ENCODE results near the gene ERO1A. TPM values are rescaled to one million over a fixed set of nuclear protein-coding genes. Genes with fewer than 3 reads are reported as not detected.

ERO1A gene
- total and polyA plus RNA-seq, 4 donors: 16.5 to 42.3 (median 20.0) TPM

- no peak for TF ChIP-seq GABPA (IDR thresholded peaks at IDR 0.05 in 1 of 2, conservative IDR thresholded peaks at IDR 0.05 in 1 of 2)
These were observed 20.8 kb upstream of the ERO1A start (continued) for GRCh38 chr14:52716155-52716554.

- no peak overlapping the region for H3K9ac ChIP-seq (ENCODE audit: low read depth in 1 of 2, low read length in 2 of 2)
- H3K4me3 ChIP-seq (ENCODE audit: low read depth in 1 of 3, low read length in 3 of 3): no peak overlapping the region
- 78% methylated on average over 1 of the region's 1 CpG for WGBS
- no peak overlapping the region for H3K27ac ChIP-seq (ENCODE audit: low read depth in 1 of 2, low read length in 2 of 2)
- peaks cover 5 to 66% (median 48%) of the 10 kb centered on the region in 4 donors for H3K36me3 ChIP-seq (ENCODE audit: control insufficient read depth in 4 of 4, insufficient read depth in 3 of 4, low read depth in 1 of 4, low read length in 3 of 4)
- DNase-seq (ENCODE audit: low spot score): no peak
- peaks cover 0 to 16% (median 7%) of the 10 kb centered on the region in 4 donors for H3K4me1 ChIP-seq (ENCODE audit: control insufficient read depth in 4 of 4, insufficient read depth in 4 of 4, low read length in 3 of 4)
- no peak for TF ChIP-seq YY1 (IDR thresholded peaks at IDR 0.05)
- TF ChIP-seq ATF3 (IDR thresholded peaks at IDR 0.05): no peak
- no peak for TF ChIP-seq RXRA (IDR thresholded peaks at IDR 0.05)
- no peak for TF ChIP-seq ZBTB33 (IDR thresholded peaks at IDR 0.05)
- TF ChIP-seq SP1 (IDR thresholded peaks at IDR 0.05): no peak
- TF ChIP-seq JUND (IDR thresholded peaks at IDR 0.05): no peak
- no peak for TF ChIP-seq FOXA1 (IDR thresholded peaks at IDR 0.05)
- TF ChIP-seq TAF1 (conservative IDR thresholded peaks at IDR 0.05): no peak
- no peak for TF ChIP-seq RAD21 (IDR thresholded peaks at IDR 0.05)
- TF ChIP-seq NR2F2 (IDR thresholded peaks at IDR 0.05): no peak
- TF ChIP-seq, protein P1, sequence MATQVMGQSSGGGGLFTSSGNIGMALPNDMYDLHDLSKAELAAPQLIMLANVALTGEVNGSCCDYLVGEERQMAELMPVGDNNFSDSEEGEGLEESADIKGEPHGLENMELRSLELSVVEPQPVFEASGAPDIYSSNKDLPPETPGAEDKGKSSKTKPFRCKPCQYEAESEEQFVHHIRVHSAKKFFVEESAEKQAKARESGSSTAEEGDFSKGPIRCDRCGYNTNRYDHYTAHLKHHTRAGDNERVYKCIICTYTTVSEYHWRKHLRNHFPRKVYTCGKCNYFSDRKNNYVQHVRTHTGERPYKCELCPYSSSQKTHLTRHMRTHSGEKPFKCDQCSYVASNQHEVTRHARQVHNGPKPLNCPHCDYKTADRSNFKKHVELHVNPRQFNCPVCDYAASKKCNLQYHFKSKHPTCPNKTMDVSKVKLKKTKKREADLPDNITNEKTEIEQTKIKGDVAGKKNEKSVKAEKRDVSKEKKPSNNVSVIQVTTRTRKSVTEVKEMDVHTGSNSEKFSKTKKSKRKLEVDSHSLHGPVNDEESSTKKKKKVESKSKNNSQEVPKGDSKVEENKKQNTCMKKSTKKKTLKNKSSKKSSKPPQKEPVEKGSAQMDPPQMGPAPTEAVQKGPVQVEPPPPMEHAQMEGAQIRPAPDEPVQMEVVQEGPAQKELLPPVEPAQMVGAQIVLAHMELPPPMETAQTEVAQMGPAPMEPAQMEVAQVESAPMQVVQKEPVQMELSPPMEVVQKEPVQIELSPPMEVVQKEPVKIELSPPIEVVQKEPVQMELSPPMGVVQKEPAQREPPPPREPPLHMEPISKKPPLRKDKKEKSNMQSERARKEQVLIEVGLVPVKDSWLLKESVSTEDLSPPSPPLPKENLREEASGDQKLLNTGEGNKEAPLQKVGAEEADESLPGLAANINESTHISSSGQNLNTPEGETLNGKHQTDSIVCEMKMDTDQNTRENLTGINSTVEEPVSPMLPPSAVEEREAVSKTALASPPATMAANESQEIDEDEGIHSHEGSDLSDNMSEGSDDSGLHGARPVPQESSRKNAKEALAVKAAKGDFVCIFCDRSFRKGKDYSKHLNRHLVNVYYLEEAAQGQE (IDR thresholded peaks at IDR 0.05): no peak
- no peak for TF ChIP-seq GABPA (IDR thresholded peaks at IDR 0.05 in 1 of 2, conservative IDR thresholded peaks at IDR 0.05 in 1 of 2)
- H3K27me3 ChIP-seq (ENCODE audit: control insufficient read depth in 4 of 4, insufficient read depth in 4 of 4, low read length in 3 of 4): no peaks in the 10 kb centered on the region
- H3K9me3 ChIP-seq (ENCODE audit: control insufficient read depth in 4 of 4, low read length in 3 of 4): no peaks in the 10 kb centered on the region
These were observed 16.3 kb upstream of the ERO1A start for GRCh38 chr14:52711666-52712065.

- peak; percentile 97 for DNase-seq (ENCODE audit: low spot score)
- WGBS: under 1% methylated on average over 43 of the region's 43 CpGs
- Histone ChIP-seq H3K36me3 (ENCODE audit: control insufficient read depth in 4 of 4, insufficient read depth in 3 of 4, low read depth in 1 of 4, low read length in 3 of 4) (peaks cover 0 to 30% (median 17%) of the 10 kb centered on the region in 4 donors), H3K4me3 (ENCODE audit: low read depth in 1 of 3, low read length in 3 of 3) (peak within 1 kb of the TSS; percentile 61 to 99 (median 95)), H3K9ac (ENCODE audit: low read depth in 1 of 2, low read length in 2 of 2) (peak within 1 kb of the TSS; percentile 90 to 96), H3K27me3 (ENCODE audit: control insufficient read depth in 4 of 4, insufficient read depth in 4 of 4, low read length in 3 of 4) (no peaks in the 10 kb centered on the region), H3K4me1 (ENCODE audit: control insufficient read depth in 4 of 4, insufficient read depth in 4 of 4, low read length in 3 of 4) (peaks cover 3 to 20% (median 9%) of the 10 kb centered on the region in 4 donors), H3K27ac (ENCODE audit: low read depth in 1 of 2, low read length in 2 of 2) (peak within 1 kb of the TSS; percentile 71 to 80), H3K9me3 (ENCODE audit: control insufficient read depth in 4 of 4, low read length in 3 of 4) (no peaks in the 10 kb centered on the region)
- TF ChIP-seq JUND (IDR thresholded peaks at IDR 0.05) (no peak), HNF4A (conservative IDR thresholded peaks at IDR 0.05) (no peak), NR2F2 (IDR thresholded peaks at IDR 0.05) (peak; percentile 45), ZBTB33 (IDR thresholded peaks at IDR 0.05) (peak; percentile 42), FOXA1 (IDR thresholded peaks at IDR 0.05) (no peak), GABPA (IDR thresholded peaks at IDR 0.05 in 1 of 2, conservative IDR thresholded peaks at IDR 0.05 in 1 of 2) (peak; percentile 72 to 89), YY1 (IDR thresholded peaks at IDR 0.05) (peak; percentile 99), FOXA2 (IDR thresholded peaks at IDR 0.05) (no peak)
- TF ChIP-seq, protein P2, sequence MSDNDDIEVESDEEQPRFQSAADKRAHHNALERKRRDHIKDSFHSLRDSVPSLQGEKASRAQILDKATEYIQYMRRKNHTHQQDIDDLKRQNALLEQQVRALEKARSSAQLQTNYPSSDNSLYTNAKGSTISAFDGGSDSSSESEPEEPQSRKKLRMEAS (IDR thresholded peaks at IDR 0.05): peak; percentile 73
- TF ChIP-seq, protein P1 (IDR thresholded peaks at IDR 0.05): peak; percentile 82
These were observed 11.7 kb upstream of the ERO1A start, which contains the start of gene PSMC6 for GRCh38 chr14:52706724-52707706. PSMC6 (plus strand) TSS chr14:52707200; CDS start chr14:52707220, 20 bp downstream.

All from liver (tissue), 9 donors.